ENCODE data around the gene HPS1. TPM values are rescaled to one million over a fixed set of nuclear protein-coding genes. Genes with fewer than 3 reads are reported as not detected.

Gene HPS1
- total and polyA plus RNA-seq, 2 of the 4 experiments (the other 2 are of a cell fraction), result 14.0 to 55.2 TPM

DNA sequence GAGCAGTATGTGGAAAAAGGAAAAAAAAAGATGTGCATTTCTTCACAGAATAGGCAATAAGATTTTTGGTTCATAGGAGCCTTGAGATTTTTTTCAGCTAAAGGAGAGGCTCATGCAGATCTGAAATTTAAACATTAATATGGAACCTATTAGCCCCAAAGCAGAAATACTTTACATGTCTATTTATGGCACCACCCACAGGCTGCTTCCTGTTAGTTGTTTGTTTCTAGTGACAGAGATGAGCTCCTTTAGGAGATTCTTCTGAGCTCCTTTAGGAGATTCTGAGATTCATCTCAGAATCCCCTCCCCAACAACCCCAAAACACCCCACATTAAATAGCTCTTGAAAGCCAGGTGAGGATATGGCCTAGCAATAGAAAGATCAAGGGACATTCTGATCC lies 27.9 kb upstream of the HPS1 start:
- no peak overlapping the region for H2BK20ac ChIP-seq (ENCODE audit: low read depth, low read length)
- no peak overlapping the region for H4K5ac ChIP-seq (ENCODE audit: low read depth, low read length)
- no peak for DNase-seq
- no peak overlapping the region for H2BK120ac ChIP-seq (ENCODE audit: low read depth, low read length)
- no peak overlapping the region for H3K9ac ChIP-seq (ENCODE audit: low read depth, low read length)
- ChIA-PET CTCF (interaction anchor here (0.7 kb wide), 1 partner anchor 44 kb away, joined by 3 read pairs; no protein-coding TSS in a partner anchor), POLR2A (ENCODE audit: unreplicated experiment) (no interaction called here)
- H4K20me1 ChIP-seq (ENCODE audit: insufficient read depth, low read length), result no peaks in the 10 kb centered on the region
- in situ Hi-C loops (cut with MboI; ENCODE audit: low sequenced_read_pairs), result no loop called here
- no peaks in the 10 kb centered on the region for H3K79me1 ChIP-seq (ENCODE audit: low read depth in 1 of 2, low read length in 2 of 2)
- H3K36me3 ChIP-seq (ENCODE audit: control insufficient read depth, insufficient read depth, low read length), result no peaks in the 10 kb centered on the region
- no peak overlapping the region for H3K14ac ChIP-seq (replicated peaks; ENCODE audit: low read depth, low read length)
- no peak overlapping the region for H4K91ac ChIP-seq (ENCODE audit: insufficient read depth, low read depth, low read length)
- no peaks in the 10 kb centered on the region for H3K9me3 ChIP-seq (ENCODE audit: control insufficient read depth, insufficient read depth, low read length)
- no peak overlapping the region for H2BK5ac ChIP-seq (ENCODE audit: low read depth, low read length, poor library complexity, severe bottlenecking)
- no peak overlapping the region for H3K4ac ChIP-seq (ENCODE audit: low read depth, low read length)
- H3K4me3 ChIP-seq (ENCODE audit: insufficient read depth, low read depth, low read length), result no peak overlapping the region
- intact Hi-C loops (cut with micrococcal nuclease), result no loop called here
- no peak for ATAC-seq (ENCODE audit: low read depth)
- H3K4me1 ChIP-seq (ENCODE audit: control insufficient read depth, insufficient read depth, low read length), result peaks cover 2% of the 10 kb centered on the region; the same call in 1 of the 2 replicates
- H3K23ac ChIP-seq (ENCODE audit: low read depth, low read length), result no peak overlapping the region
- H2AK9ac ChIP-seq (replicated peaks; ENCODE audit: low read depth, low read length, poor library complexity), result no peak overlapping the region
- H2AFZ ChIP-seq (replicated peaks; ENCODE audit: low read length, poor library complexity), result no peak overlapping the region
- H3K18ac ChIP-seq (ENCODE audit: low read depth, low read length), result no peak overlapping the region
- H3K4me2 ChIP-seq (ENCODE audit: low read depth, low read length), result no peak overlapping the region
- H2BK15ac ChIP-seq (ENCODE audit: low read depth, low read length), result no peak overlapping the region
- no peak overlapping the region for H3K27ac ChIP-seq (ENCODE audit: insufficient read depth, low read length)
- TF ChIP-seq NFE2L2 (IDR thresholded peaks at IDR 0.05; ENCODE audit: low read depth, low read length) (no peak), RFX5 (IDR thresholded peaks at IDR 0.05; ENCODE audit: low read depth, low read length) (no peak), CEBPB (IDR thresholded peaks at IDR 0.05; ENCODE audit: low read depth, low read length) (no peak)
- TF ChIP-seq, protein P1, sequence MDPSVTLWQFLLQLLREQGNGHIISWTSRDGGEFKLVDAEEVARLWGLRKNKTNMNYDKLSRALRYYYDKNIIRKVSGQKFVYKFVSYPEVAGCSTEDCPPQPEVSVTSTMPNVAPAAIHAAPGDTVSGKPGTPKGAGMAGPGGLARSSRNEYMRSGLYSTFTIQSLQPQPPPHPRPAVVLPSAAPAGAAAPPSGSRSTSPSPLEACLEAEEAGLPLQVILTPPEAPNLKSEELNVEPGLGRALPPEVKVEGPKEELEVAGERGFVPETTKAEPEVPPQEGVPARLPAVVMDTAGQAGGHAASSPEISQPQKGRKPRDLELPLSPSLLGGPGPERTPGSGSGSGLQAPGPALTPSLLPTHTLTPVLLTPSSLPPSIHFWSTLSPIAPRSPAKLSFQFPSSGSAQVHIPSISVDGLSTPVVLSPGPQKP (IDR thresholded peaks at IDR 0.05; ENCODE audit: borderline replicate concordance, low read depth, low read length), result no peak
- TF ChIP-seq, protein P2, sequence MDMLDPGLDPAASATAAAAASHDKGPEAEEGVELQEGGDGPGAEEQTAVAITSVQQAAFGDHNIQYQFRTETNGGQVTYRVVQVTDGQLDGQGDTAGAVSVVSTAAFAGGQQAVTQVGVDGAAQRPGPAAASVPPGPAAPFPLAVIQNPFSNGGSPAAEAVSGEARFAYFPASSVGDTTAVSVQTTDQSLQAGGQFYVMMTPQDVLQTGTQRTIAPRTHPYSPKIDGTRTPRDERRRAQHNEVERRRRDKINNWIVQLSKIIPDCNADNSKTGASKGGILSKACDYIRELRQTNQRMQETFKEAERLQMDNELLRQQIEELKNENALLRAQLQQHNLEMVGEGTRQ (IDR thresholded peaks at IDR 0.05; ENCODE audit: low read depth, low read length), result no peak
- no peak overlapping the region for H2AK5ac ChIP-seq (ENCODE audit: low read depth, low read length)
- dilution Hi-C loops (cut with HindIII; ENCODE audit: low sequenced_read_pairs, unreplicated experiment), result no loop called here
- no peak overlapping the region for H4K8ac ChIP-seq (ENCODE audit: low read depth in 2 of 2, low read length in 2 of 2)
- BruUV-seq (replicated peaks), result no TSS peak
- H3K9me1 ChIP-seq (ENCODE audit: insufficient read depth, low read length), result no peaks in the 10 kb centered on the region
- H3K27me3 ChIP-seq (ENCODE audit: control insufficient read depth, insufficient read depth, low read length), result peaks cover 12% of the 10 kb centered on the region
- no peak overlapping the region for H3K56ac ChIP-seq (ENCODE audit: extremely low read depth, insufficient read depth, low read length)

Measured in IMR-90 (cell line).